ENCODE results near the gene EFR3B. TPM values are rescaled to one million over a fixed set of nuclear protein-coding genes. Genes with fewer than 3 reads are reported as not detected.

Gene EFR3B
- total and polyA plus RNA-seq, 4 donors = 0.68 to 6.1 (median 3.6) TPM

GRCh38 chr2:25115249-25115883, 73.5 kb downstream of the EFR3B start:
- Histone ChIP-seq H3K36me3 (ENCODE audit: control insufficient read depth in 4 of 4, insufficient read depth in 4 of 4, low read length in 4 of 4) (no peaks in the 10 kb centered on the region), H3K9me3 (ENCODE audit: control insufficient read depth in 4 of 4, insufficient read depth in 3 of 4, low read length in 3 of 4) (no peaks in the 10 kb centered on the region), H3K4me3 (no peak overlapping the region), H3K4me1 (ENCODE audit: control insufficient read depth in 5 of 5, insufficient read depth in 5 of 5, low read length in 5 of 5) (peaks cover 0 to 8% (median 0%) of the 10 kb centered on the region in 5 donors), H3K9ac (ENCODE audit: insufficient read depth in 1 of 2, low read length in 2 of 2) (no peak overlapping the region), H3K27me3 (ENCODE audit: control insufficient read depth in 3 of 3, insufficient read depth in 3 of 3, low read length in 2 of 3) (no peaks in the 10 kb centered on the region), H3K27ac (ENCODE audit: low read depth in 1 of 2, low read length in 1 of 2) (no peak overlapping the region)
- no peak for TF ChIP-seq CTCF (IDR thresholded peaks at IDR 0.05; ENCODE audit: control extremely low read depth, extremely low read depth)
- DNase-seq (no peak), ATAC-seq (ENCODE audit: insufficient read depth, low FRiP score) (no peak)
- WGBS, 2 donors = 92% methylated on average over 9 of the region's 9 CpGs

- WGBS, 2 donors = 73 to 84% methylated on average over 4 of the region's 4 CpGs
Measured at GRCh38 chr2:25115902-25116301, 74.0 kb downstream of the EFR3B start.

GRCh38 chr2:25116956-25117355, 75.1 kb downstream of the EFR3B start:
- H3K36me3 ChIP-seq (ENCODE audit: control insufficient read depth in 4 of 4, insufficient read depth in 4 of 4, low read length in 4 of 4) = no peaks in the 10 kb centered on the region
- ATAC-seq (ENCODE audit: insufficient read depth, low FRiP score) = no peak
- 96 to 97% methylated on average over 13 of the region's 13 CpGs for WGBS, 2 donors
- no peak for TF ChIP-seq CTCF (IDR thresholded peaks at IDR 0.05; ENCODE audit: control extremely low read depth, extremely low read depth)
- peaks cover 0 to 8% (median 0%) of the 10 kb centered on the region in 5 donors for H3K4me1 ChIP-seq (ENCODE audit: control insufficient read depth in 5 of 5, insufficient read depth in 5 of 5, low read length in 5 of 5)
- H3K27me3 ChIP-seq (ENCODE audit: control insufficient read depth in 3 of 3, insufficient read depth in 3 of 3, low read length in 2 of 3) = no peaks in the 10 kb centered on the region
- no peak overlapping the region for H3K4me3 ChIP-seq
- H3K9ac ChIP-seq (ENCODE audit: insufficient read depth in 1 of 2, low read length in 2 of 2) = no peak overlapping the region
- no peak overlapping the region for H3K27ac ChIP-seq (ENCODE audit: low read depth in 1 of 2, low read length in 1 of 2)
- no peaks in the 10 kb centered on the region for H3K9me3 ChIP-seq (ENCODE audit: control insufficient read depth in 4 of 4, insufficient read depth in 3 of 4, low read length in 3 of 4)
- no peak for DNase-seq

More at GRCh38 chr2:25115902-25116301, 74.0 kb downstream of the EFR3B start:
- no peaks in the 10 kb centered on the region for H3K36me3 ChIP-seq (ENCODE audit: control insufficient read depth in 4 of 4, insufficient read depth in 4 of 4, low read length in 4 of 4)
- H3K27me3 ChIP-seq (ENCODE audit: control insufficient read depth in 3 of 3, insufficient read depth in 3 of 3, low read length in 2 of 3) = no peaks in the 10 kb centered on the region
- no peak for TF ChIP-seq CTCF (IDR thresholded peaks at IDR 0.05; ENCODE audit: control extremely low read depth, extremely low read depth)
- H3K9me3 ChIP-seq (ENCODE audit: control insufficient read depth in 4 of 4, insufficient read depth in 3 of 4, low read length in 3 of 4) = no peaks in the 10 kb centered on the region
- peak; percentile 62 for ATAC-seq (ENCODE audit: insufficient read depth, low FRiP score)
- H3K4me1 ChIP-seq (ENCODE audit: control insufficient read depth in 5 of 5, insufficient read depth in 5 of 5, low read length in 5 of 5) = peaks cover 0 to 8% (median 0%) of the 10 kb centered on the region in 5 donors
- DNase-seq = peak in 2 of 3 donors; percentile 48 to 65
- H3K9ac ChIP-seq (ENCODE audit: insufficient read depth in 1 of 2, low read length in 2 of 2) = no peak overlapping the region
- H3K4me3 ChIP-seq = no peak overlapping the region
- no peak overlapping the region for H3K27ac ChIP-seq (ENCODE audit: low read depth in 1 of 2, low read length in 1 of 2)

- H3K9ac ChIP-seq (ENCODE audit: insufficient read depth in 1 of 2, low read length in 2 of 2) = no peak overlapping the region
- TF ChIP-seq CTCF (IDR thresholded peaks at IDR 0.05; ENCODE audit: control extremely low read depth, extremely low read depth) = no peak
- no peak for ATAC-seq (ENCODE audit: insufficient read depth, low FRiP score)
- H3K4me1 ChIP-seq (ENCODE audit: control insufficient read depth in 5 of 5, insufficient read depth in 5 of 5, low read length in 5 of 5) = peaks cover 0 to 8% (median 0%) of the 10 kb centered on the region in 5 donors
- H3K36me3 ChIP-seq (ENCODE audit: control insufficient read depth in 4 of 4, insufficient read depth in 4 of 4, low read length in 4 of 4) = no peaks in the 10 kb centered on the region
- H3K9me3 ChIP-seq (ENCODE audit: control insufficient read depth in 4 of 4, insufficient read depth in 3 of 4, low read length in 3 of 4) = no peaks in the 10 kb centered on the region
- no peak overlapping the region for H3K4me3 ChIP-seq
- WGBS, 2 donors = 90 to 96% methylated on average over 11 of the region's 11 CpGs
- H3K27ac ChIP-seq (ENCODE audit: low read depth in 1 of 2, low read length in 1 of 2) = no peak overlapping the region
- DNase-seq = no peak
- H3K27me3 ChIP-seq (ENCODE audit: control insufficient read depth in 3 of 3, insufficient read depth in 3 of 3, low read length in 2 of 3) = no peaks in the 10 kb centered on the region
Measured at GRCh38 chr2:25119263-25119662, 77.4 kb downstream of the EFR3B start.
